Hematopoietic multipotent progenitor cell (in vitro differentiated cells): Measurements from ENCODE around the gene KCNJ10. TPM values are rescaled to one million over a fixed set of nuclear protein-coding genes. Genes with fewer than 3 reads are reported as not detected.

Source experiments
- total RNA-seq: library from RNA; depleted of rRNA; stranded (reverse); fragments of >200 nt; gene quantifications from one replicate; pipeline ENCODE4 v1.2.3, GENCODE V29; 2012

The KCNJ10 gene
- total RNA-seq, 1 donor = under 0.01 TPM

Other genes starting within 250 kb of the KCNJ10 start
- gene SLAMF8, start 243.3 kb downstream of the KCNJ10 start, total RNA-seq = 0.27 TPM
- not detected for gene VSIG8, start 207.5 kb downstream of the KCNJ10 start, total RNA-seq
- 0.81 TPM for gene CFAP45, start 170.0 kb downstream of the KCNJ10 start, total RNA-seq
- gene TAGLN2, start 144.7 kb downstream of the KCNJ10 start, total RNA-seq = 935 TPM
- gene IGSF9, start 124.5 kb downstream of the KCNJ10 start, total RNA-seq = 0.54 TPM
- gene SLAMF9, start 115.9 kb downstream of the KCNJ10 start, total RNA-seq = under 0.01 TPM
- 6.5 TPM for gene PIGM, start 38.2 kb downstream of the KCNJ10 start, total RNA-seq
- gene KCNJ9, start 11.4 kb upstream of the KCNJ10 start, total RNA-seq = not detected
- 52.0 TPM for gene IGSF8, start 28.5 kb upstream of the KCNJ10 start, total RNA-seq
- gene ATP1A2, start 45.6 kb upstream of the KCNJ10 start, total RNA-seq = not detected
- under 0.01 TPM for gene ATP1A4, start 81.4 kb upstream of the KCNJ10 start, total RNA-seq
- not detected for gene CASQ1, start 120.4 kb upstream of the KCNJ10 start, total RNA-seq
- gene PEA15, start 135.2 kb upstream of the KCNJ10 start, total RNA-seq = 23.7 TPM
- 98.8 TPM for gene DCAF8, start 192.4 kb upstream of the KCNJ10 start, total RNA-seq
- gene PEX19, start 215.0 kb upstream of the KCNJ10 start, total RNA-seq = 16.4 TPM